OCI-LY1 (cell line): ENCODE measurements around the gene OR1Q1.

Source experiments
- H2AFZ ChIP-seq: fragments of 200-600 bp; sonication (generic), shearing (Covaris generic); 2 replicates; pipeline ENCODE4 v1.6.0; 2014; ENCODE audit warnings: antibody characterized with exemption, mild to moderate bottlenecking, low read length
- H3F3A ChIP-seq: fragments of 200-600 bp; sonication (generic), shearing (Covaris generic); 2 replicates; pipeline ENCODE4 v1.6.0; 2014; ENCODE audit warnings: mild to moderate bottlenecking, antibody characterized with exemption, low read length, moderate library complexity; ENCODE audit not compliant: insufficient read depth
- H3K27ac ChIP-seq: fragments of 200-600 bp; sonication (generic); 2 replicates; pipeline ENCODE4 v1.5.1; 2014; ENCODE audit warnings: low read length, mixed run types, mild to moderate bottlenecking, low read depth; ENCODE audit not compliant: poor library complexity, severe bottlenecking
- H3K27me3 ChIP-seq: fragments of 200-600 bp; sonication (generic); 2 replicates; pipeline ENCODE4 v1.6.0; 2014; ENCODE audit warnings: antibody characterized with exemption, mild to moderate bottlenecking, low read length, moderate library complexity; ENCODE audit not compliant: insufficient read depth
- H3K36me3 ChIP-seq: fragments of 200-600 bp; sonication (generic); 2 replicates; pipeline ENCODE4 v1.6.1; 2014; ENCODE audit warnings: mild to moderate bottlenecking, antibody characterized with exemption, low read length, moderate library complexity, mixed read lengths; ENCODE audit not compliant: insufficient read depth
- H3K4me1 ChIP-seq: fragments of 200-600 bp; sonication (generic); 2 replicates; pipeline ENCODE4 v1.5.1; 2014; ENCODE audit warnings: mild to moderate bottlenecking, low read length, moderate library complexity; ENCODE audit not compliant: insufficient read depth, severe bottlenecking
- H3K4me2 ChIP-seq: fragments of 200-600 bp; sonication (generic), shearing (Covaris generic); 2 replicates; pipeline ENCODE4 v1.6.1; 2014; ENCODE audit warnings: low read length
- H3K4me3 ChIP-seq: fragments of 200-600 bp; sonication (generic); 2 replicates; pipeline ENCODE4 v1.5.1; 2014; ENCODE audit warnings: low read length, low read depth, mild to moderate bottlenecking, mixed read lengths; ENCODE audit not compliant: poor library complexity, severe bottlenecking
- H3K79me2 ChIP-seq: fragments of 200-600 bp; shearing (Covaris generic); 2 replicates; pipeline ENCODE4 v1.6.1; 2016; ENCODE audit warnings: mixed run types, low read length, mixed read lengths; ENCODE audit not compliant: insufficient read depth
- H3K9ac ChIP-seq: fragments of 200-600 bp; sonication (generic), shearing (Covaris generic); 2 replicates; pipeline ENCODE4 v1.6.1; 2014; ENCODE audit warnings: mild to moderate bottlenecking, low read length, mixed read lengths
- H3K9me2 ChIP-seq: fragments of 200-600 bp; sonication (generic), shearing (Covaris generic); 2 replicates; pipeline ENCODE4 v1.6.1; 2014; ENCODE audit warnings: low read depth, mild to moderate bottlenecking, low read length, mixed read lengths
- H3K9me3 ChIP-seq: fragments of 200-600 bp; shearing (Covaris generic); 2 replicates; pipeline ENCODE4 v1.6.1; 2014; ENCODE audit warnings: low read length, mixed read lengths
- H4K20me1 ChIP-seq: fragments of 200-600 bp; sonication (generic), shearing (Covaris generic); 2 replicates; pipeline ENCODE4 v1.6.0; 2016; ENCODE audit warnings: mild to moderate bottlenecking, low read length; ENCODE audit not compliant: insufficient read depth
- EZH2 ChIP-seq: fragments of 200-600 bp; sonication (generic), shearing (Covaris generic); IDR thresholded peaks from 2 replicates; pipeline ENCODE4 v1.8.0; 2017; ENCODE audit warnings: borderline replicate concordance, mixed run types, mild to moderate bottlenecking, antibody characterized with exemption, low read length, moderate library complexity, mixed read lengths
- TF ChIP-seq, protein P1 (sequence below): fragments of 200-600 bp; sonication (generic), shearing (Covaris generic); IDR thresholded peaks from 2 replicates; pipeline ENCODE4 v1.5.1; 2017; ENCODE audit warnings: mild to moderate bottlenecking, antibody characterized with exemption, low read length, moderate library complexity, mixed read lengths

Gene OR1Q1, protein sequence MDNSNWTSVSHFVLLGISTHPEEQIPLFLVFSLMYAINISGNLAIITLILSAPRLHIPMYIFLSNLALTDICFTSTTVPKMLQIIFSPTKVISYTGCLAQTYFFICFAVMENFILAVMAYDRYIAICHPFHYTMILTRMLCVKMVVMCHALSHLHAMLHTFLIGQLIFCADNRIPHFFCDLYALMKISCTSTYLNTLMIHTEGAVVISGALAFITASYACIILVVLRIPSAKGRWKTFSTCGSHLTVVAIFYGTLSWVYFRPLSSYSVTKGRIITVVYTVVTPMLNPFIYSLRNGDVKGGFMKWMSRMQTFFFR

GRCh38 chr9:122614362-122614761, at the start of gene OR1Q1:
OR1Q1 (plus strand) TSS chr9:122614738; CDS start chr9:122614738, 0 bp downstream.
- no peaks in the 10 kb centered on the region for H3K4me1 ChIP-seq
- no peaks in the 10 kb centered on the region for H3F3A ChIP-seq
- no peak for TF ChIP-seq EZH2
- TF ChIP-seq, protein P1, sequence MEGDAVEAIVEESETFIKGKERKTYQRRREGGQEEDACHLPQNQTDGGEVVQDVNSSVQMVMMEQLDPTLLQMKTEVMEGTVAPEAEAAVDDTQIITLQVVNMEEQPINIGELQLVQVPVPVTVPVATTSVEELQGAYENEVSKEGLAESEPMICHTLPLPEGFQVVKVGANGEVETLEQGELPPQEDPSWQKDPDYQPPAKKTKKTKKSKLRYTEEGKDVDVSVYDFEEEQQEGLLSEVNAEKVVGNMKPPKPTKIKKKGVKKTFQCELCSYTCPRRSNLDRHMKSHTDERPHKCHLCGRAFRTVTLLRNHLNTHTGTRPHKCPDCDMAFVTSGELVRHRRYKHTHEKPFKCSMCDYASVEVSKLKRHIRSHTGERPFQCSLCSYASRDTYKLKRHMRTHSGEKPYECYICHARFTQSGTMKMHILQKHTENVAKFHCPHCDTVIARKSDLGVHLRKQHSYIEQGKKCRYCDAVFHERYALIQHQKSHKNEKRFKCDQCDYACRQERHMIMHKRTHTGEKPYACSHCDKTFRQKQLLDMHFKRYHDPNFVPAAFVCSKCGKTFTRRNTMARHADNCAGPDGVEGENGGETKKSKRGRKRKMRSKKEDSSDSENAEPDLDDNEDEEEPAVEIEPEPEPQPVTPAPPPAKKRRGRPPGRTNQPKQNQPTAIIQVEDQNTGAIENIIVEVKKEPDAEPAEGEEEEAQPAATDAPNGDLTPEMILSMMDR, result no peak

DNA sequence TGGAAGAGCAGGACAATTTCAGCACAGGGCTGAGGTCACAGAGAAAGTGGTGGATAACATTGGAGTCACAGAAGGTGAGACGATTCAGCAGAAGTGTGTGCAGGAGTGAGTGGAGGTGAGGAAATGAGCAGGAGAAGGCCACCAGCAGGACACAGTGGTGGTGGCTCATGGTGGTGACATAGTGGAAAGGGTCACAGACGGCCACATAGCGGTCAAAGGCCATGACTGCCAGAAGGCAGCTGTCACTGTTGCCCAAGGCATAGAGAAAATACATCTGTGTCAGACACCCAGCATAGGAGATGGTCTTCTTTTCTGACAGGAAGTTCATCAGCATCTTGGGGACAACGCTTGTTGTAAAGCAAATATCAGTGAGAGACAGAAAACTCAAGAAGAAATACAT, 46.6 kb upstream of the OR1Q1 start:
- 0 out of 2 replicates have a peak, but pooled peaks cover 4% of the 10 kb centered on the region for H3K27me3 ChIP-seq
- no peaks in the 10 kb centered on the region for H3K9me2 ChIP-seq
- H3F3A ChIP-seq, result no peaks in the 10 kb centered on the region
- H2AFZ ChIP-seq, result no peak overlapping the region
- H3K4me1 ChIP-seq, result no peaks in the 10 kb centered on the region
- no peak overlapping the region for H3K4me3 ChIP-seq
- no peak for TF ChIP-seq EZH2
- TF ChIP-seq, protein P1, result no peak
- no peak overlapping the region for H3K4me2 ChIP-seq
- H3K79me2 ChIP-seq, result no peaks in the 10 kb centered on the region
- no peaks in the 10 kb centered on the region for H4K20me1 ChIP-seq
- H3K9ac ChIP-seq, result no peak overlapping the region
- H3K36me3 ChIP-seq, result no peaks in the 10 kb centered on the region
- no peak overlapping the region for H3K27ac ChIP-seq
- H3K9me3 ChIP-seq, result no peaks in the 10 kb centered on the region; the same call in 1 of the 2 replicates

More at GRCh38 chr9:122614362-122614761, at the start of gene OR1Q1:
- H3K4me2 ChIP-seq, result no peak within 1 kb of the TSS
- no peaks in the 10 kb centered on the region for H3K9me2 ChIP-seq
- no peaks in the 10 kb centered on the region for H3K27me3 ChIP-seq
- H3K4me3 ChIP-seq, result no peak within 1 kb of the TSS
- no peak within 1 kb of the TSS for H2AFZ ChIP-seq
- H3K9me3 ChIP-seq, result no peaks in the 10 kb centered on the region
- no peak within 1 kb of the TSS for H3K27ac ChIP-seq
- H4K20me1 ChIP-seq, result no peaks in the 10 kb centered on the region
- no peaks in the 10 kb centered on the region for H3K79me2 ChIP-seq
- H3K36me3 ChIP-seq, result no peaks in the 10 kb centered on the region
- H3K9ac ChIP-seq, result no peak within 1 kb of the TSS

GRCh38 chr9:122572456-122572855, 42.1 kb upstream of the OR1Q1 start:
- H2AFZ ChIP-seq, result no peak overlapping the region
- no peak overlapping the region for H3K4me2 ChIP-seq
- no peaks in the 10 kb centered on the region for H3K9me2 ChIP-seq
- H3K27me3 ChIP-seq, result 0 out of 2 replicates have a peak, but pooled peaks cover 4% of the 10 kb centered on the region
- H3K27ac ChIP-seq, result no peak overlapping the region
- H3K9ac ChIP-seq, result no peak overlapping the region
- no peaks in the 10 kb centered on the region for H3K9me3 ChIP-seq
- no peak overlapping the region for H3K4me3 ChIP-seq
- no peaks in the 10 kb centered on the region for H3K4me1 ChIP-seq
- H4K20me1 ChIP-seq, result no peaks in the 10 kb centered on the region
- no peaks in the 10 kb centered on the region for H3K79me2 ChIP-seq
- H3K36me3 ChIP-seq, result no peaks in the 10 kb centered on the region
- no peaks in the 10 kb centered on the region for H3F3A ChIP-seq
- TF ChIP-seq, protein P1, result no peak
- TF ChIP-seq EZH2, result no peak
